Limb (tissue), 2 donors: ENCODE measurements around the gene PRKAB2.
"Not testable (repeated sequence)": the region's sequence is repeated elsewhere in the genome, so short reads cannot be mapped to it uniquely, and the experiment has no call there.

Experiments
- DNase-seq, 2 donors: peaks; one replicate each; pipeline ENCODE4 v3.0.0-alpha.2; 2016; ENCODE audit errors: extremely low spot score in 2 of 2

The PRKAB2 gene

DNA sequence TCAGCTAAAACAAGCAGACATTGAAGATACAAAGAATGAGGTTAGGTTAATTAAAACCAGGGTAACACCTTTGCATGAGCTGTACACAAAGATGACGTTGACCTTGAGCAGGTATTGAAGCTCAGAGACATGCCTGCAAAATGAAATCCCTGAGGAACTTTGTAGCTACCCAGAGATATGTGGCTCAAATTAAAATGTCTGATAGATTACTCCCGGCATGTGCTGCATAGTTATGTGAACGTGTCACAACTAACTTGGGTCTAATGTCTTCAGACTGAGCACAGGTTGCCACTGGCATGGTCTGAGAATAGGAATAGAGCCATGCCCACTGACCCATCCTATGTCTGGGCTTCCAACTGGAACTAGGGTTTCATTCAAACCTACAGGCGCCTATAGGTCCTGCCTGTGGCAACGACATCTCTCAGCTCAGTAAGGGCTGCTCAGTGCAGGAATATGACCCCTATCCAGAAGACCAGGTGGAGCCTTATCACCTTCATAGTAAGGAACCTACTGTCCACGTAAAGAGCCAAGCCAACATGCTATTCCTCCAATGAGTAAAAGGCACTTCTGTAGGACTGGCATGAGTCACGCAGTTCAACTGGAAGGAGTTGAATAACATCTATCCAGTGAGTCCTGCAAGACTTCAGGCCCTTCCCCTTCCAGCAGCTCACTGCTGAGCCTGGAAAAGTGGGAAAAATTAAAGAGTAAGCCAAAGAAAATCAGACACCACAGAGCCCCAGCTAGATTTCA, 60.7 kb downstream of the PRKAB2 start:
- DNase-seq: no peak

DNA sequence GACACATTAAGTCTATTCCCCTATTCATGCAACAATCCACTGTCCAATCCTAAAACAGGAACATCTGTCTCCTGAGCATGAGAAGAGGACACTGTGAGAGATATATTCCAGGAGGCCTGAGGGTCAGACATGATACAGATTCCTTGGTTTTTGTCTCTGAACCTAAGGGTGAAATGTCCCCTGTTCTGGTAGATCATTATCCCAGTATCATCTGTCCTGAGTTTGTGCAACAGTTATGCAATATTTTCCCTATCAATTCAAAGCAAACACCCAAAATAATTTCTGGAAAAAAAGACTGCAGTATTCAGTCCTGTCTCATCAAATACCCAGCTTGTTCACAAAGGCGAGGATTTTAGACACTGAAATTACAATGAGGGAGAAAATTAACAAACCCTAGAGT, 61.4 kb downstream of the PRKAB2 start:
- DNase-seq: no peak

DNA sequence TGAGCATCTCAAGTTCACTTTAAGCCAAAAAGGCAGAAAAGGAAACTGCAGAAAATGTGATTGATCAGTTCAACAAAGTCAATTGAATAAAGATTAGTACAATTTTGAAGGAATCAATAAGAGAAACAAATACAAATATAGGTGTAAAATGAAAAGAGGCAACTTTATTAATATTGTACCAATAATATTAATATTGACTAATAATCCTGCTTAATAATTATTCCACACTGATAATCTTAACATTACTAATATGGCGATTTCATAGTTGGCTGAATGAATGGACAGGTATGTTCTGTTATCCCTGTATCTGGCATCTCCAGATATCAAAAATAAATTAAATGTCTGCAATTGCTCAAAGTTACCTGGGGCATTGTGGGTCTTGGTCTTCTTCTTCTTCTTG, 61.8 kb downstream of the PRKAB2 start:
- no peak for DNase-seq

DNA sequence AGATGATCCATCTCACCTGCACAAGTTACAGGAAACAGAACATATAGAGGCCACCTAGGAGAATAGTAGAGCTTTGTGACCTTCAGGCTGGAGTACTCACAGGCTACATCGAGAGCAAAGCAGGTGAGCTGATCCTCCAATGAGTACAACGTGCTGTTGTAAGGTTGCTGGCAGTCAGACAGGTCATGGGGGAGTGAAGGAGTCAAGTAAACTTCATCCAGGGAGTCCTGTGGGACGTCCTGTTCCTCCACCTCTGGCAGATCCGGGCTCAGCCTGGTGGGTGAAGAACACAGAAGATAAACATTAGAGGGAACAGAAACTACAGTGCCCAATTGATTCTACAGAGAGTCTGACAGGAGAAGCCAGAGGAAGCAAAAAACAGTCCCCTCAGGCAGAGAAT, 62.5 kb downstream of the PRKAB2 start:
- no peak for DNase-seq

DNA sequence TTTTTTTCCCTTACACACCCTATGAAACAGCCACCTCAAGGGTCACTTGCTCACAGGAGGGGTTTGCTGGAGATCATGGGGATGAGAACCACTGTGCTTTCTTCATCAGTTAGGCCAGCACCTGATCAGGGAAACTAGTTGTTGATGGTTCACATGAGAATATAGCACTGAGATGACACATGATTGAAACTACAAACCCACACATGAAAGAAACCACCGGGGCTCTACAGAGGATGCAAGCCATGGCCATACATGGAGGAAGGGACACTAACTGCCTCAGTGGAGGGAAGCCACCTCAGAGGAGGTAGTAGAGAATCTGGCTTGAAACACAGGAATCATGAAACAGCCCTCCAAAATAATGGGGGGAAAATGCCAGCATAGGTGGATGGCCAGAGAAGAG, 63.2 kb downstream of the PRKAB2 start:
- no peak for DNase-seq

DNA sequence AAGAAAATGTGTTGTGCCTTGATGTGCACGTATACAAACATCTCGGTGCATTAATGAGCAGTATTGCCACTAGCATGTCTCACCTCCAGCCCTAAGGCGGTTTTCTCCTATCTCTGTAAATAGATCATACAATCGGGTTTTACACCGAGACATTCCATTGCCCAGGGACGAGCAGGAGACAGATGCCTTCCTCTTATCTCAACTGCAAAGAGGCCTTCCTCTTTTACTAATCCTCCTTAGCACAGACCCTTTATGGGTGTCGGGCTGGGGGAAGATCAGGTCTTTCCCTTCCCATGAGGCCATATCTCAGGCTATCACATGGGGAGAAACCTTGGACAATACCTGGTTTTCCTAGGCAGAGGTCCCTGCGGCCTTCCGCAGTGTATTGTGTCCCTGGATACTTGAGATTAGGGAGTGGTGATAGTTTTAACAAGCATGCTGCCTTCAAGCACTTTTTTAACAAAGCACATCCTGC, 65.8 kb downstream of the PRKAB2 start:
- not testable (repeated sequence) for DNase-seq

DNA sequence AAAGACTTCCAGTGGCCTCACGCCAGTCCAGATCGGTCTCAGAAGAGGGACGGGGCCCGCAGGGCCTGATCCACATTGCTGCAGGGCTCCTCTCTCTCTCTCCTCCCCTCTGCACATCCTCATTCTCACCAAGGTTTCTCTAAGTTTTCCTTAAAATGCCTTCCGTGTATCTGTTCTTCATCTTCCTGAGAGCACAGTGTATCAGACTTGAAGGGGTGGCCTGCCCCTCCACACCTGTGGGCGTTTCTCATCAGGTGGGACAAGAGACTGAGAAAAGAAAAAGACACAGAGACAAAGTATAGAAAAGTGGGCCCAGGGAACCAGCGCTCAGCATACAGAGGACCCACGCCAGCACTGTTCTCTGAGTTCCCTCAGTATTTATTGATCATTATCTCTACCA, 66.4 kb downstream of the PRKAB2 start:
- no peak for DNase-seq
